Gastrocnemius medialis (tissue), 4 donors: ENCODE results near the gene LRTM2. TPM values are rescaled to one million over a fixed set of nuclear protein-coding genes. Genes with fewer than 3 reads are reported as not detected.
A peak's percentile ranks its signal among the peaks of the same experiment; 100 is the strongest.

Source experiments
- ATAC-seq, 2 donors: fragments of 150-250 bp; one replicate each; pipeline ENCODE4 v1.9.1; 2016
- DNase-seq, 2 donors: peaks; one replicate each; pipeline ENCODE4 v3.0.0-alpha.2; 2019
- H3K27ac ChIP-seq, 4 donors: fragments of 200-600 bp; sonication (generic); 1 replicate in 1 of 4; 2 replicates in 3 of 4; pipeline ENCODE4 v1.5.1; 2016 to 2018; ENCODE audit warnings: mild to moderate bottlenecking in 2 of 4, moderate library complexity in 1 of 4
- H3K27me3 ChIP-seq, 3 donors: fragments of 200-600 bp; sonication (generic) in 2 of 3; 1 replicate in 1 of 3; 2 replicates in 2 of 3; pipeline versions ENCODE4 v1.5.1 to v1.6.0; 2016 to 2019; ENCODE audit warnings: mild to moderate bottlenecking in 1 of 3, moderate library complexity in 1 of 3
- H3K36me3 ChIP-seq, 2 donors: fragments of 200-600 bp; sonication (generic) in 1 of 2; one replicate each; pipeline ENCODE4 v1.5.1; 2017 to 2018
- H3K4me1 ChIP-seq, 2 donors: fragments of 200-600 bp; sonication (generic) in 1 of 2; one replicate each; pipeline ENCODE4 v1.5.1; 2016 to 2017; ENCODE audit warnings: mild to moderate bottlenecking in 2 of 2
- H3K4me3 ChIP-seq, 4 donors: fragments of 200-600 bp; sonication (generic) in 3 of 4; 1 replicate in 1 of 4; 2 replicates in 3 of 4; pipeline ENCODE4 v1.5.1; 2016 to 2019; ENCODE audit warnings: mild to moderate bottlenecking in 2 of 4
- H3K9me3 ChIP-seq, 3 donors: fragments of 200-600 bp; sonication (generic) in 2 of 3; 1 replicate in 1 of 3; 2 replicates in 2 of 3; pipeline ENCODE4 v1.5.1; 2016 to 2019
- CTCF ChIP-seq, 5 experiments: fragments of 450-650 bp in 3 of 5; fragments of 200-600 bp in 2 of 5; sonication (generic) in 2 of 5; IDR thresholded peaks in 4 of 5; conservative IDR thresholded peaks in 1 of 5; 1 replicate in 4 of 5; 2 replicates in 1 of 5; pipeline ENCODE4 v1.5.1; 2016 to 2019; ENCODE audit warnings: antibody characterized with exemption in 5 of 5, mild to moderate bottlenecking in 3 of 5, moderate library complexity in 3 of 5
- POLR2A ChIP-seq, 2 donors: fragments of 450-650 bp; IDR thresholded peaks; one replicate each; pipeline ENCODE4 v1.6.1; 2017; ENCODE audit warnings: antibody characterized with exemption in 2 of 2, mild to moderate bottlenecking in 2 of 2, moderate library complexity in 2 of 2
- in situ Hi-C, 4 donors: fragments of 200-750 bp; cut with MboI; loops; one replicate each; pipeline versions ENCODE4 v1.15.0 to v1.8.0; 2017; ENCODE audit warnings: low sequenced_read_pairs in 4 of 4
- intact Hi-C: fragments of 100-400 bp; cut with DNase I; formaldehyde crosslinking; loops from one replicate; pipeline ENCODE4 v1.15.1; 2023; ENCODE audit warnings: low total_unique reads
- total RNA-seq, 4 donors: library from RNA; depleted of rRNA; stranded (reverse); fragments of >200 nt; gene quantifications; one replicate each; pipeline versions ENCODE4 v1.1.0 to v1.2.3, GENCODE V29; 2016

Gene LRTM2
- total RNA-seq, 4 donors from 2014 or later = not detected

DNA sequence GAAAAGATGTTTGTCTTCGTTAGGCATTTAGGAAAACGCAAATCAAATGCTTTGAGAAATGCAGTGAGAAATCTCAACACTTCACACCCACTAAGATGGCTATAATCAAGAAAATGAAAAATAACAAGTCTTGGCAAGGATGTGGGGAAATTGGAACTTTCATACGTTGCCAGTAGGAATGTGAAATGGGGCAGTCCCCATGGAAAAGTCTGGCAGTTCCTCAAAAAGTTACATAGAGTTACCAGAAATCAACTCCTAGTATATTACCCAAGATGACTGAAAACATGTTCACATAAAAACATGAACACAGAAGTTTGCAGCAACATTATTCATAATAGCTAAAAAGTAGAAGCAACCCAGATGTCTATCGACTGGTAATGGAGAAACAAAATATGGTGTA, 41.5 kb upstream of the LRTM2 start:
- TF ChIP-seq CTCF (IDR thresholded peaks at IDR 0.05 in 4 of 5, conservative IDR thresholded peaks at IDR 0.05 in 1 of 5) = no peak
- no peak for TF ChIP-seq POLR2A (IDR thresholded peaks at IDR 0.05)
- no peak overlapping the region for H3K4me3 ChIP-seq
- ATAC-seq = no peak
- no peaks in the 10 kb centered on the region for H3K9me3 ChIP-seq
- no peak for DNase-seq
- H3K27me3 ChIP-seq = no peaks in the 10 kb centered on the region
- in situ Hi-C loops (no loop called here), intact Hi-C loops (no loop called here)
- peaks cover 0 to 6% of the 10 kb centered on the region in 2 donors for H3K36me3 ChIP-seq
- peak overlapping the region in 2 of 4 donors; percentile 14 to 35 for H3K27ac ChIP-seq
- H3K4me1 ChIP-seq = peaks cover 48 to 54% of the 10 kb centered on the region in 2 donors

- Histone ChIP-seq H3K4me1 (peaks cover 52% of the 10 kb centered on the region in 2 donors), H3K4me3 (no peak overlapping the region), H3K27ac (peak overlapping the region in 1 of 4 donors; percentile 35), H3K27me3 (no peaks in the 10 kb centered on the region), H3K9me3 (no peaks in the 10 kb centered on the region), H3K36me3 (peaks cover 0 to 6% of the 10 kb centered on the region in 2 donors)
- TF ChIP-seq POLR2A (IDR thresholded peaks at IDR 0.05) (no peak), CTCF (IDR thresholded peaks at IDR 0.05 in 4 of 5, conservative IDR thresholded peaks at IDR 0.05 in 1 of 5) (no peak)
- ATAC-seq = peak in 1 of 2 donors; percentile 34
- no peak for DNase-seq
- intact Hi-C loops = no loop called here
- in situ Hi-C loops = loop anchor here in 1 of 4 donors (10.0 kb wide), 1 partner anchor 75 kb away; no protein-coding TSS in a partner anchor
These were observed 40.6 kb upstream of the LRTM2 start for GRCh38 chr12:1779783-1780182.

- Histone ChIP-seq H3K36me3 (peaks cover 0 to 16% of the 10 kb centered on the region in 2 donors), H3K27ac (peak overlapping the region in 3 of 4 donors; percentile 11 to 35 (median 32)), H3K4me1 (peaks cover 40 to 50% of the 10 kb centered on the region in 2 donors), H3K27me3 (no peaks in the 10 kb centered on the region), H3K9me3 (no peaks in the 10 kb centered on the region), H3K4me3 (no peak overlapping the region)
- in situ Hi-C loops (loop anchor here in 1 of 4 donors (10.0 kb wide), 1 partner anchor 77 kb away; no protein-coding TSS in a partner anchor), intact Hi-C loops (no loop called here)
- no peak for ATAC-seq
- no peak for DNase-seq
- TF ChIP-seq CTCF (IDR thresholded peaks at IDR 0.05 in 4 of 5, conservative IDR thresholded peaks at IDR 0.05 in 1 of 5) (no peak), POLR2A (IDR thresholded peaks at IDR 0.05) (no peak)
These were observed 38.6 kb upstream of the LRTM2 start for GRCh38 chr12:1781772-1782171.

DNA sequence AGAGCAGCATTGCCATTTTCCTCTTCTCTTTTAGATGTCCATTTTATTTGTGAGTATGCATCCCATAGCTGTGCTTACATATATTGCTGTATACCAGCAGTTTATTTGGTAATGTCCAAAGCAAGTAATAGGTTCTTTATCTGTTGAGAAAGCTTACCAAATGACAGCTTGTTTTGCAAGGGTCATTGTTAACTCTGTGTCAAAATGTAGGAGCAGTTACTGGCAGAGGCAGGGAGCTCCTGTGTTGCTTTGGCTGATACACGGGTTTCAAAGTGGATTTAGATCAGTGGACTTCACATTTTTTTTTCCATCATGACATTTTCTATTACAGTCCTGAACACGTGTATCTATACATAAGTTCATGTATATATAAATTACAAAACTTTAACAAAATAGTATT, 38.1 kb upstream of the LRTM2 start:
- H3K27me3 ChIP-seq = no peaks in the 10 kb centered on the region
- peak in 1 of 2 donors; percentile 42 for ATAC-seq
- H3K36me3 ChIP-seq = peaks cover 0 to 17% of the 10 kb centered on the region in 2 donors
- in situ Hi-C loops (loop anchor here in 1 of 4 donors (10.0 kb wide), 1 partner anchor 77 kb away; no protein-coding TSS in a partner anchor), intact Hi-C loops (no loop called here)
- no peak overlapping the region for H3K4me3 ChIP-seq
- TF ChIP-seq POLR2A (IDR thresholded peaks at IDR 0.05) (no peak), CTCF (IDR thresholded peaks at IDR 0.05 in 4 of 5, conservative IDR thresholded peaks at IDR 0.05 in 1 of 5) (no peak)
- peaks cover 41 to 53% of the 10 kb centered on the region in 2 donors for H3K4me1 ChIP-seq
- peak overlapping the region in 3 of 4 donors; percentile 11 to 35 (median 32) for H3K27ac ChIP-seq
- DNase-seq = no peak
- no peaks in the 10 kb centered on the region for H3K9me3 ChIP-seq
